ENCODE results near the gene CYGB. TPM values are rescaled to one million over a fixed set of nuclear protein-coding genes. Genes with fewer than 3 reads are reported as not detected.
A peak's percentile ranks its signal among the peaks of the same experiment; 100 is the strongest.
"Not testable (repeated sequence)": the region's sequence is repeated elsewhere in the genome, so short reads cannot be mapped to it uniquely, and the experiment has no call there.

Gene CYGB
- total RNA-seq, 1 donor from 2014 or later = not detected

GRCh38 chr17:76523084-76524037, 14.1 kb downstream of the CYGB start:
- Mint-ChIP-seq H3K9me3 (no peaks in the 10 kb centered on the region), H3K4me3 (peak overlapping the region; percentile 41), H3K27me3 (peaks cover 6% of the 10 kb centered on the region), H3K36me3 (ENCODE audit: low read depth) (no peaks in the 10 kb centered on the region), H3K27ac (peak overlapping the region; percentile 67), H3K4me1 (peaks cover 20% of the 10 kb centered on the region)
- intact Hi-C loops (cut with micrococcal nuclease) = loop anchor here (1.0 kb wide), 2 partner anchors 24 to 101 kb away; no protein-coding TSS in a partner anchor
- DNase-seq = peak; percentile 95

DNA sequence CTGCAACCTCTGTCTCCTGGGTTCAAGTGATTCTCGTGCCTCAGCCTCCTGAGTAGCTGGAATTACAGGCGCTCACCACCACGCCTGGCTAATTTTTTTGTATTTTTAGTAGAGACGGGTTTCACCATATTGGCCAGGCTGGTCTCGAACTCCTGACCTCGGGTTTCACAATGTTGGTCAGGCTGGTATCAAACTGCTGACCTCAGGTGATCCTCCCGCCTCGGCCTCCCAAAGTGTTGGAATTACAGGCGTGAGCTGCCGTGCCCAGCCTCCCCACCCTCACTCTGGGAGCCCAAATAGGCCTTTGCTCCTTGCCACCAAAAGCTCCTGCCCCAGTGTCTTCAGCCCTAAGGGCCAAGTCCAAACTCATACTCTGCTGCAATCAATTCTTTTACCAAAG, 15.8 kb downstream of the CYGB start:
- H3K4me3 Mint-ChIP-seq; H3K27me3 Mint-ChIP-seq; H3K27ac Mint-ChIP-seq; intact Hi-C loops (cut with micrococcal nuclease); H3K36me3 Mint-ChIP-seq (ENCODE audit: low read depth); DNase-seq; H3K9me3 Mint-ChIP-seq: not testable (repeated sequence)
- H3K4me1 Mint-ChIP-seq = peaks cover 23% of the 10 kb centered on the region

GRCh38 chr17:76521262-76521661, 16.2 kb downstream of the CYGB start:
- no peaks in the 10 kb centered on the region for H3K9me3 Mint-ChIP-seq
- no peak overlapping the region for H3K4me3 Mint-ChIP-seq
- no peak for DNase-seq
- intact Hi-C loops (cut with micrococcal nuclease) = no loop called here
- H3K27me3 Mint-ChIP-seq = peaks cover 4% of the 10 kb centered on the region
- H3K36me3 Mint-ChIP-seq (ENCODE audit: low read depth) = no peaks in the 10 kb centered on the region
- peaks cover 26% of the 10 kb centered on the region for H3K4me1 Mint-ChIP-seq
- H3K27ac Mint-ChIP-seq = no peak overlapping the region

GRCh38 chr17:76519048-76519966, 18.2 kb downstream of the CYGB start:
- Mint-ChIP-seq H3K9me3 (no peaks in the 10 kb centered on the region), H3K4me3 (no peak overlapping the region), H3K27ac (peak overlapping the region; percentile 58), H3K4me1 (peaks cover 41% of the 10 kb centered on the region), H3K36me3 (ENCODE audit: low read depth) (no peaks in the 10 kb centered on the region), H3K27me3 (peaks cover 2% of the 10 kb centered on the region)
- intact Hi-C loops (cut with micrococcal nuclease) = no loop called here
- no peak for DNase-seq

GRCh38 chr17:76517638-76518038, 19.9 kb downstream of the CYGB start:
- no peaks in the 10 kb centered on the region for H3K36me3 Mint-ChIP-seq (ENCODE audit: low read depth)
- H3K4me3 Mint-ChIP-seq = no peak overlapping the region
- H3K27ac Mint-ChIP-seq = no peak overlapping the region
- no peaks in the 10 kb centered on the region for H3K9me3 Mint-ChIP-seq
- intact Hi-C loops (cut with micrococcal nuclease) = no loop called here
- no peak for DNase-seq
- peaks cover 47% of the 10 kb centered on the region for H3K4me1 Mint-ChIP-seq
- H3K27me3 Mint-ChIP-seq = no peaks in the 10 kb centered on the region

- Mint-ChIP-seq H3K27me3 (no peaks in the 10 kb centered on the region), H3K4me1 (peaks cover 62% of the 10 kb centered on the region), H3K9me3 (no peaks in the 10 kb centered on the region), H3K36me3 (ENCODE audit: low read depth) (no peaks in the 10 kb centered on the region), H3K4me3 (peak overlapping the region; percentile 76), H3K27ac (peak overlapping the region; percentile 97)
- peak; percentile 95 for DNase-seq
- intact Hi-C loops (cut with micrococcal nuclease) = loop anchor here (1.0 to 2.0 kb wide), 3 partner anchors 9 to 41 kb away; no protein-coding TSS in a partner anchor
These were observed 22.1 kb downstream of the CYGB start for GRCh38 chr17:76515274-76515949.

- intact Hi-C loops (cut with micrococcal nuclease) = loop anchor here (2.0 kb wide), 1 partner anchor 42 kb away; no protein-coding TSS in a partner anchor
- not testable (repeated sequence) for H3K36me3 Mint-ChIP-seq (ENCODE audit: low read depth); DNase-seq; H3K27me3 Mint-ChIP-seq; H3K4me3 Mint-ChIP-seq; H3K9me3 Mint-ChIP-seq
- H3K27ac Mint-ChIP-seq = peak overlapping the region; percentile 97
- H3K4me1 Mint-ChIP-seq = peaks cover 61% of the 10 kb centered on the region
These were observed 23.2 kb downstream of the CYGB start for GRCh38 chr17:76514355-76514754.

DNA sequence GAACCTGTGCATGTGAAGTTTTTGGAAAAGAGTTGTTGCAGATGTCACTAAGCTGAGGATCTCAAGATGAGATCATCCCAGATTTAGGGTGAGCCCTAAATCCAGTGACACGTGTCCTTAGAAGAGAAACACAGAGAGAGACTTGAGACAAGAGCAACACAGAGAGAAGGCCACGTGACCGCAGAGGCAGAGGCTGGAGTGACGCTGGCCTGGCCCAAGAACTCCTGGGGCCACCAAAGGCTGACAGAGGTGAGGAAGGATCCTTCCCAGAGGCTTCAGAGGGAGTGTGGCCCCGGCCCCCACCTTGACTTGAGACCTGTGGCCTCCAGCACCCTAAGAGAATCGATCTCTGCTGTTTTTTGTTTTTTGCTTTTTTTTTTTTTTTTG, 24.2 kb downstream of the CYGB start:
- no peak for DNase-seq
- Mint-ChIP-seq H3K9me3 (no peaks in the 10 kb centered on the region), H3K4me1 (peaks cover 58% of the 10 kb centered on the region), H3K36me3 (ENCODE audit: low read depth) (no peaks in the 10 kb centered on the region), H3K27ac (peak overlapping the region; percentile 64), H3K27me3 (peaks cover 2% of the 10 kb centered on the region), H3K4me3 (no peak overlapping the region)
- intact Hi-C loops (cut with micrococcal nuclease) = no loop called here

- Mint-ChIP-seq H3K4me1 (peaks cover 54% of the 10 kb centered on the region), H3K4me3 (no peak overlapping the region), H3K27ac (peak overlapping the region; percentile 64), H3K36me3 (ENCODE audit: low read depth) (no peaks in the 10 kb centered on the region), H3K9me3 (no peaks in the 10 kb centered on the region), H3K27me3 (peaks cover 2% of the 10 kb centered on the region)
- intact Hi-C loops (cut with micrococcal nuclease) = no loop called here
- DNase-seq = no peak
These were observed 24.9 kb downstream of the CYGB start for GRCh38 chr17:76512366-76513305.

GRCh38 chr17:76511668-76512365, 25.7 kb downstream of the CYGB start:
- DNase-seq = peak; percentile 74
- H3K4me1 Mint-ChIP-seq = peaks cover 56% of the 10 kb centered on the region
- peaks cover 2% of the 10 kb centered on the region for H3K27me3 Mint-ChIP-seq
- intact Hi-C loops (cut with micrococcal nuclease) = no loop called here
- H3K36me3 Mint-ChIP-seq (ENCODE audit: low read depth) = no peaks in the 10 kb centered on the region
- no peak overlapping the region for H3K27ac Mint-ChIP-seq
- H3K4me3 Mint-ChIP-seq = no peak overlapping the region
- no peaks in the 10 kb centered on the region for H3K9me3 Mint-ChIP-seq

- DNase-seq = no peak
- Mint-ChIP-seq H3K9me3 (no peaks in the 10 kb centered on the region), H3K27ac (no peak overlapping the region), H3K36me3 (ENCODE audit: low read depth) (no peaks in the 10 kb centered on the region), H3K4me1 (peaks cover 60% of the 10 kb centered on the region), H3K27me3 (peaks cover 2% of the 10 kb centered on the region), H3K4me3 (no peak overlapping the region)
- intact Hi-C loops (cut with micrococcal nuclease) = no loop called here
These were observed 26.7 kb downstream of the CYGB start for GRCh38 chr17:76510831-76511244.

DNA sequence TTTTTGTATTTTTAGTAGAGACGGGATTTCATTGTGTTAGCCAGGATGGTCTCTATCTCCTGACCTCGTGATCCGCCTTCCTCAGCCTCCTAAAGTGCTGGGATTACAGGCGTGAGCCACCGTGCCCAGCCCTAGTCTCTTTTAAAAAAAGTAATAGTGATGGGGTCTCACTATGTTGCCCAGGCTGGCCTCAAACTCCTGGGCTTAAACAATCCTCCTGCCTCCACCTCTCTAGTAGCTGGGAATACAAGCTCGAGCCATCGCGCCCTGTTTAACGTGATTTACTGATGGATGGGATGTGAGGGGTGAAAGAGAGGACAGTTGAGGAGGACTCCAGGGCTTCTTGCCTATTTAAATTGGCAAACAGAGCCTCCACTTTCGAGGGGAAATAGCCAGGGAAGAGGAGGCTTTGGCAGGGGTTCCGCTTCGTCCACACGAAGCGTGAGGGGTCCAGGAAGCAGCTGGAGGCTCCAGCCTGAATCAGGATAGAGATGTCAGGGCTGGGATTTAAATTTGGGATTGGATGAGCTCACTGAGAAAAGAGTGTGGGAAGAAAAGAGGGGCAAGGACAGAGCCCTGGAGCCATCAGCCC, 28.9 kb downstream of the CYGB start:
- H3K4me1 Mint-ChIP-seq = peaks cover 42% of the 10 kb centered on the region
- not testable (repeated sequence) for H3K9me3 Mint-ChIP-seq; H3K36me3 Mint-ChIP-seq (ENCODE audit: low read depth); H3K4me3 Mint-ChIP-seq; DNase-seq; H3K27ac Mint-ChIP-seq; H3K27me3 Mint-ChIP-seq
- intact Hi-C loops (cut with micrococcal nuclease) = loop anchor here (5.0 kb wide), 1 partner anchor 206 kb away; no protein-coding TSS in a partner anchor
